ENCODE data around the gene HDAC11. TPM values are rescaled to one million over a fixed set of nuclear protein-coding genes. Genes with fewer than 3 reads are reported as not detected.
A peak's percentile ranks its signal among the peaks of the same experiment; 100 is the strongest.

HDAC11 gene
- total and polyA plus RNA-seq, 8 donors = 14.0 to 22.0 (median 20.8) TPM

GRCh38 chr3:13492048-13492447, 11.9 kb downstream of the HDAC11 start:
- intact Hi-C loops (cut with DNase I) = no loop called here
- H3K36me3 ChIP-seq = peaks cover 0 to 5% of the 10 kb centered on the region in 2 donors
- no peak overlapping the region for H3K4me3 ChIP-seq

GRCh38 chr3:13492976-13493866, 13.1 kb downstream of the HDAC11 start:
- no peaks in the 10 kb centered on the region for H3K9me3 ChIP-seq
- H3K27ac ChIP-seq = no peak overlapping the region
- DNase-seq (peak in 1 of 4 donors; percentile 31), ATAC-seq (no peak)
- TF ChIP-seq CTCF (IDR thresholded peaks at IDR 0.05) = no peak
- peaks cover 0 to 7% of the 10 kb centered on the region in 2 donors for H3K4me1 ChIP-seq
- peaks cover 0 to 5% of the 10 kb centered on the region in 2 donors for H3K36me3 ChIP-seq
- H3K27me3 ChIP-seq = no peaks in the 10 kb centered on the region
- intact Hi-C loops (cut with DNase I) = no loop called here
- H3K4me3 ChIP-seq = no peak overlapping the region

More at GRCh38 chr3:13492048-13492447, 11.9 kb downstream of the HDAC11 start:
- no peak for ATAC-seq
- DNase-seq = peak in 1 of 4 donors; percentile 22
- H3K9me3 ChIP-seq = no peaks in the 10 kb centered on the region
- H3K4me1 ChIP-seq = peaks cover 0 to 6% of the 10 kb centered on the region in 2 donors
- TF ChIP-seq CTCF (IDR thresholded peaks at IDR 0.05) = no peak
- H3K27ac ChIP-seq = no peak overlapping the region
- no peaks in the 10 kb centered on the region for H3K27me3 ChIP-seq

- Histone ChIP-seq H3K4me3 (no peak overlapping the region), H3K36me3 (peaks cover 0 to 9% of the 10 kb centered on the region in 2 donors), H3K27ac (no peak overlapping the region), H3K9me3 (no peaks in the 10 kb centered on the region), H3K4me1 (peaks cover 0 to 7% of the 10 kb centered on the region in 2 donors), H3K27me3 (no peaks in the 10 kb centered on the region)
- ATAC-seq (no peak), DNase-seq (no peak)
- no peak for TF ChIP-seq CTCF (IDR thresholded peaks at IDR 0.05)
- intact Hi-C loops (cut with DNase I) = loop anchor here in 1 of 2 donors (2.0 kb wide), 1 partner anchor 155 kb away; no protein-coding TSS in a partner anchor
Observed at GRCh38 chr3:13493867-13494441, 13.8 kb downstream of the HDAC11 start.

- H3K27ac ChIP-seq = no peak overlapping the region
- TF ChIP-seq CTCF (IDR thresholded peaks at IDR 0.05) = peak; percentile 23 to 27
- H3K4me1 ChIP-seq = peaks cover 0 to 7% of the 10 kb centered on the region in 2 donors
- peak; percentile 13 for ATAC-seq
- H3K36me3 ChIP-seq = peaks cover 0 to 11% of the 10 kb centered on the region in 2 donors
- H3K27me3 ChIP-seq = no peaks in the 10 kb centered on the region
- no peak overlapping the region for H3K4me3 ChIP-seq
- DNase-seq = no peak
- intact Hi-C loops (cut with DNase I) = loop anchor here in 1 of 2 donors (2.0 kb wide), 1 partner anchor 154 kb away; no protein-coding TSS in a partner anchor
- H3K9me3 ChIP-seq = no peaks in the 10 kb centered on the region
Observed at GRCh38 chr3:13494463-13495350, 14.6 kb downstream of the HDAC11 start.
